ENCODE measurements around the gene GRAP2. TPM values are rescaled to one million over a fixed set of nuclear protein-coding genes. Genes with fewer than 3 reads are reported as not detected.

GRAP2 gene
- total and polyA plus RNA-seq, 10 of the 15 experiments (the other 5 are each of a cell fraction or from before 2014, with no cell fraction given) = 3.3 to 79.1 (median 59.6) TPM

- no peak overlapping the region for H2AFZ ChIP-seq (ENCODE audit: control insufficient read depth, low read depth, low read length)
- peak; percentile 80 for ATAC-seq
Measured at GRCh38 chr22:39933741-39934140, 32.9 kb downstream of the GRAP2 start.

More at GRCh38 chr22:39933741-39934140, 32.9 kb downstream of the GRAP2 start:
- Histone ChIP-seq H3K79me2 (ENCODE audit: control insufficient read depth, insufficient read depth, low read length) (peaks cover 86% of the 10 kb centered on the region), H3K9ac (ENCODE audit: control insufficient read depth, insufficient read depth, low read length) (no peak overlapping the region; the same call in 1 of the 2 replicates), H3K4me2 (ENCODE audit: control insufficient read depth, insufficient read depth) (peak overlapping the region; percentile 45; the same call in 1 of the 2 replicates), H3K36me3 (ENCODE audit: control insufficient read depth in 2 of 2, insufficient read depth in 2 of 2, low read length in 1 of 2) (peaks cover 5 to 9% of the 10 kb centered on the region in 2 experiments), H3K9me3 (replicated peaks; ENCODE audit: control insufficient read depth, insufficient read depth, low read length) (no peaks in the 10 kb centered on the region), H3K27me3 (replicated peaks in 1 of 2; ENCODE audit: control insufficient read depth in 2 of 2, insufficient read depth in 2 of 2, low read length in 1 of 2) (no peaks in the 10 kb centered on the region), H3K4me3 (0 out of 2 replicates have a peak overlapping the region, but pooled peaks have one; percentile 13), H3K4me1 (ENCODE audit: control insufficient read depth, insufficient read depth, low read length) (peaks cover 33% of the 10 kb centered on the region), H4K20me1 (ENCODE audit: control insufficient read depth, insufficient read depth) (no peaks in the 10 kb centered on the region; the same call in 1 of the 2 replicates), H3K27ac (ENCODE audit: control insufficient read depth, insufficient read depth) (peak overlapping the region; percentile 44)
- RAD21 ChIA-PET (ENCODE audit: unreplicated experiment) = interaction anchor here (0.5 to 3.8 kb wide), 17 partner anchors 9 to 168 kb away, joined by 3 to 34 read pairs (median 4); no protein-coding TSS in a partner anchor
- POLR2A ChIA-PET = interaction anchor here (0.7 to 1.6 kb wide), 4 partner anchors 20 to 502 kb away, joined by 3 to 4 read pairs (median 4); no protein-coding TSS in a partner anchor
- SMC1A ChIA-PET (ENCODE audit: uncharacterized antibody, unreplicated experiment) = interaction anchor here (0.7 to 4.1 kb wide), 22 partner anchors 9 to 223 kb away, joined by 3 to 34 read pairs (median 8); partner anchors contain the start of gene GRAP2
- no TSS peak for BruUV-seq (replicated peaks)
- in situ Hi-C loops (cut with MboI) = no loop called here
- DNase-seq (ENCODE audit: low read depth, low spot score) (no peak), FAIRE-seq (peak; percentile 80)
- TF ChIP-seq ETV6 (conservative IDR thresholded peaks at IDR 0.05 in 1 of 2, IDR thresholded peaks at IDR 0.05 in 1 of 2; ENCODE audit: borderline replicate concordance in 1 of 2, low read depth in 1 of 2) = 0 out of 4 replicates have a peak, but pooled peaks of 1 of the 2 experiments have one; percentile 6
- peak; percentile 41; the same call in 1 of the 2 replicates for TF ChIP-seq EED (IDR thresholded peaks at IDR 0.05; ENCODE audit: low read depth)
- TF ChIP-seq BHLHE40 (IDR thresholded peaks at IDR 0.05; ENCODE audit: borderline replicate concordance in 1 of 2, low read depth in 2 of 2, low read length in 1 of 2) = no peak
- TF ChIP-seq, protein P1, sequence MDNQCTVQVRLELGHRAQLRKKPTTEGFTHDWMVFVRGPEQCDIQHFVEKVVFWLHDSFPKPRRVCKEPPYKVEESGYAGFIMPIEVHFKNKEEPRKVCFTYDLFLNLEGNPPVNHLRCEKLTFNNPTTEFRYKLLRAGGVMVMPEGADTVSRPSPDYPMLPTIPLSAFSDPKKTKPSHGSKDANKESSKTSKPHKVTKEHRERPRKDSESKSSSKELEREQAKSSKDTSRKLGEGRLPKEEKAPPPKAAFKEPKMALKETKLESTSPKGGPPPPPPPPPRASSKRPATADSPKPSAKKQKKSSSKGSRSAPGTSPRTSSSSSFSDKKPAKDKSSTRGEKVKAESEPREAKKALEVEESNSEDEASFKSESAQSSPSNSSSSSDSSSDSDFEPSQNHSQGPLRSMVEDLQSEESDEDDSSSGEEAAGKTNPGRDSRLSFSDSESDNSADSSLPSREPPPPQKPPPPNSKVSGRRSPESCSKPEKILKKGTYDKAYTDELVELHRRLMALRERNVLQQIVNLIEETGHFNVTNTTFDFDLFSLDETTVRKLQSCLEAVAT (IDR thresholded peaks at IDR 0.05) = peak; percentile 50
- TF ChIP-seq SPI1 (IDR thresholded peaks at IDR 0.05; ENCODE audit: borderline replicate concordance, insufficient read depth, low read depth, low read length) = peak; percentile 18; the same call in 1 of the 2 replicates
- no peak for TF ChIP-seq GABPA (IDR thresholded peaks at IDR 0.05; ENCODE audit: low read depth)
- TF ChIP-seq KDM1A (IDR thresholded peaks at IDR 0.05; ENCODE audit: borderline replicate concordance) = no peak
- TF ChIP-seq CREM (IDR thresholded peaks at IDR 0.05; ENCODE audit: low read depth) = no peak
- no peak for TF ChIP-seq RCOR1 (conservative IDR thresholded peaks at IDR 0.05; ENCODE audit: low read depth, low read length)
- TF ChIP-seq SMC3 (IDR thresholded peaks at IDR 0.05; ENCODE audit: borderline replicate concordance, low read length) = 0 out of 2 replicates have a peak, but pooled peaks have one; percentile 13
- peak; percentile 35; the same call in 1 of the 2 replicates for TF ChIP-seq PAX5 (IDR thresholded peaks at IDR 0.05; ENCODE audit: borderline replicate concordance, low read depth, low read length)
- TF ChIP-seq BACH1 (IDR thresholded peaks at IDR 0.05; ENCODE audit: borderline replicate concordance) = no peak
- TF ChIP-seq SMAD1 (IDR thresholded peaks at IDR 0.05; ENCODE audit: low read depth, partially characterized antibody) = no peak
- no peak for TF ChIP-seq ASH2L (IDR thresholded peaks at IDR 0.05; ENCODE audit: borderline replicate concordance, low read depth)
- peak; percentile 26; the same call in 1 of the 2 replicates for TF ChIP-seq NBN (IDR thresholded peaks at IDR 0.05)
- TF ChIP-seq SRF (IDR thresholded peaks at IDR 0.05; ENCODE audit: low read depth in 2 of 2, low read length in 2 of 2) = peak; percentile 48 to 83; a peak in 3 of 4 replicates
- no peak for TF ChIP-seq SREBF2 (IDR thresholded peaks at IDR 0.05; ENCODE audit: low read length)
- no peak for TF ChIP-seq NR2F1 (conservative IDR thresholded peaks at IDR 0.05)
- TF ChIP-seq ZNF384 (IDR thresholded peaks at IDR 0.05; ENCODE audit: borderline replicate concordance, low read depth, low read length) = peak; percentile 66; the same call in 1 of the 2 replicates
- TF ChIP-seq CEBPB (IDR thresholded peaks at IDR 0.05; ENCODE audit: borderline replicate concordance in 1 of 2, low read depth in 2 of 2, low read length in 2 of 2) = no peak
- intact Hi-C loops (cut with micrococcal nuclease; ENCODE audit: unreplicated experiment) = loop anchor here (10.0 kb wide), 2 partner anchors 91 to 299 kb away; no protein-coding TSS in a partner anchor
- CTCF ChIA-PET = interaction anchor here (0.8 to 2.9 kb wide), 17 partner anchors 9 to 199 kb away, joined by 3 to 39 read pairs (median 5); no protein-coding TSS in a partner anchor
- WGBS (ENCODE audit: insufficient coverage, insufficient replicate concordance, low lambda C conversion rate, missing lambda C conversion rate) = 80% methylated on average over 8 of the region's 8 CpGs
